Endothelial cell of umbilical vein (primary cell): ENCODE data around the gene EEFSEC. TPM values are rescaled to one million over a fixed set of nuclear protein-coding genes. Genes with fewer than 3 reads are reported as not detected.
A peak's percentile ranks its signal among the peaks of the same experiment; 100 is the strongest.

Experiments used
- BruUV-seq: library from RNA; stranded (reverse); fragments of 400-500 nt; replicated peaks from 2 replicates; lab custom pipeline; 2021; lab: Mats Ljungman, UMichigan
- CTCF ChIA-PET: fragments of 300-600, 350-600 bp; sonication (Branson Sonifier 250); formaldehyde crosslinking; loops from one replicate; lab custom pipeline; 2021; ENCODE audit warnings: antibody characterized with exemption, inconsistent platforms; lab: Charles Lee
- POLR2A ChIA-PET: fragments of 300-600, 350-600 bp; sonication (Branson Sonifier 250); formaldehyde crosslinking; loops from one replicate; lab custom pipeline; 2021; ENCODE audit warnings: antibody characterized with exemption, inconsistent platforms; lab: Charles Lee
- DNase-seq: peaks from one replicate; pipeline ENCODE4 v3.0.0-alpha.2; 2011; ENCODE audit warnings: low read depth, low spot score
- FAIRE-seq: peaks from 2 replicates; lab custom pipeline; 2011; peaks lifted over from hg19 to GRCh38; lab: Jason Lieb, UNC
- H2AFZ ChIP-seq: 2 replicates; pipeline ENCODE4 v1.6.0; 2012; ENCODE audit warnings: low read depth, low read length, control low read depth, inconsistent platforms
- H3K27ac ChIP-seq: 2 replicates; pipeline ENCODE4 v1.5.1; 2011; ENCODE audit warnings: low read depth, mild to moderate bottlenecking, control low read depth, low read length, moderate library complexity; ENCODE audit not compliant: insufficient read depth
- H3K27me3 ChIP-seq, 2 experiments: 2 replicates each; pipeline versions ENCODE4 v1.6.0 to v1.6.1; 2011; ENCODE audit warnings: low read length in 2 of 2, mixed read lengths in 1 of 2; ENCODE audit not compliant: control insufficient read depth in 2 of 2, insufficient read depth in 2 of 2
- H3K36me3 ChIP-seq, 2 experiments: 2 replicates in 1 of 2; 3 replicates in 1 of 2; pipeline ENCODE4 v1.5.1; 2011; ENCODE audit warnings: low read length in 2 of 2, mild to moderate bottlenecking in 1 of 2, moderate library complexity in 1 of 2; ENCODE audit not compliant: control insufficient read depth in 2 of 2, insufficient read depth in 2 of 2; ENCODE audit errors: extremely low read depth in 1 of 2
- H3K4me1 ChIP-seq: 3 replicates; pipeline ENCODE4 v1.5.1; 2011; ENCODE audit warnings: mild to moderate bottlenecking, low read length; ENCODE audit not compliant: control insufficient read depth, insufficient read depth; ENCODE audit errors: extremely low read depth
- H3K4me2 ChIP-seq: 2 replicates; pipeline ENCODE4 v1.6.1; 2011; ENCODE audit warnings: low read length, control low read depth, mixed read lengths; ENCODE audit not compliant: insufficient read depth
- H3K4me3 ChIP-seq, 3 experiments: fragments of 200-600 bp in 1 of 3; sonication (generic), shearing (Covaris generic) in 1 of 3; replicated peaks in 1 of 3; 2 replicates each; pipeline ENCODE4 v1.5.1; 2011 to 2016; ENCODE audit warnings: control low read depth in 3 of 3, low read length in 3 of 3, mild to moderate bottlenecking in 2 of 3, inconsistent platforms in 1 of 3, low read depth in 1 of 3, moderate library complexity in 1 of 3; ENCODE audit not compliant: insufficient read depth in 1 of 3
- H3K79me2 ChIP-seq: 2 replicates; pipeline ENCODE4 v1.6.0; 2012; ENCODE audit warnings: low read length, inconsistent platforms; ENCODE audit not compliant: control insufficient read depth, insufficient read depth
- H3K9ac ChIP-seq: replicated peaks from 2 replicates; pipeline ENCODE3; 2011; ENCODE audit warnings: low read length, control low read depth; ENCODE audit not compliant: insufficient read depth; ENCODE audit errors: extremely low read depth
- H3K9me1 ChIP-seq: replicated peaks from 3 replicates; pipeline ENCODE4 v1.6.0; 2011; ENCODE audit warnings: mild to moderate bottlenecking, low read length; ENCODE audit not compliant: control insufficient read depth, insufficient read depth; ENCODE audit errors: extremely low read depth
- H3K9me3 ChIP-seq: replicated peaks from 2 replicates; pipeline ENCODE4 v1.5.1; 2012; ENCODE audit warnings: low read length, inconsistent platforms; ENCODE audit not compliant: control insufficient read depth, insufficient read depth
- H4K20me1 ChIP-seq: replicated peaks from 2 replicates; pipeline ENCODE3; 2011; ENCODE audit warnings: mild to moderate bottlenecking, low read length; ENCODE audit not compliant: control insufficient read depth, insufficient read depth; ENCODE audit errors: extremely low read depth
- CTCF ChIP-seq, 2 donors: IDR thresholded peaks; 1 replicate in 1 of 2; 2 replicates in 1 of 2; pipeline ENCODE4 v1.5.1; 2011; ENCODE audit warnings: low read length in 2 of 2, mild to moderate bottlenecking in 2 of 2, moderate library complexity in 2 of 2, control low read depth in 1 of 2, inconsistent platforms in 1 of 2, low read depth in 1 of 2; ENCODE audit not compliant: insufficient read depth in 1 of 2; ENCODE audit errors: extremely low read depth in 1 of 2
- EZH2 ChIP-seq: IDR thresholded peaks from 2 replicates; pipeline ENCODE4 v1.6.1; 2012; ENCODE audit warnings: borderline replicate concordance, low read depth, mild to moderate bottlenecking, moderate library complexity, low read length, inconsistent platforms; ENCODE audit not compliant: severe bottlenecking
- FOS ChIP-seq: IDR thresholded peaks from 2 replicates; pipeline ENCODE4 v1.6.1; 2011; ENCODE audit warnings: mild to moderate bottlenecking, low read length, moderate library complexity, borderline replicate concordance; ENCODE audit not compliant: insufficient read depth
- GATA2 ChIP-seq: IDR thresholded peaks from 2 replicates; pipeline ENCODE4 v1.7.0; 2011; ENCODE audit warnings: low read depth, mild to moderate bottlenecking, moderate library complexity, mixed read lengths, low read length; ENCODE audit not compliant: insufficient read length, insufficient read depth
- JUN ChIP-seq: IDR thresholded peaks from 2 replicates; pipeline ENCODE4 v1.6.1; 2011; ENCODE audit warnings: borderline replicate concordance, low read depth; ENCODE audit not compliant: insufficient read length, insufficient read depth
- MAX ChIP-seq: IDR thresholded peaks from 2 replicates; pipeline ENCODE4 v1.6.1; 2011; ENCODE audit not compliant: insufficient read depth, insufficient read length
- MYC ChIP-seq: IDR thresholded peaks from one replicate; pipeline ENCODE4 v1.6.1; 2011; ENCODE audit warnings: mild to moderate bottlenecking, low read depth, low read length
- POLR2A ChIP-seq: IDR thresholded peaks from 2 replicates; pipeline ENCODE4 v1.6.1; 2012; ENCODE audit warnings: low read depth, mild to moderate bottlenecking, control low read depth, low read length
- POLR2AphosphoS5 ChIP-seq: IDR thresholded peaks from 2 replicates; pipeline ENCODE4 v1.6.1; 2012; ENCODE audit warnings: low read depth, mild to moderate bottlenecking, control low read depth, low read length, moderate library complexity; ENCODE audit not compliant: insufficient read depth
- dilution Hi-C: fragments of 300-500 bp; cut with MboI; formaldehyde crosslinking; loops from one replicate; pipeline ENCODE4 v1.15.0; 2019; ENCODE audit warnings: low sequenced_read_pairs; ENCODE audit not compliant: extremely low pct_ligation_motif_present
- intact Hi-C: fragments of 100-400 bp; cut with micrococcal nuclease; formaldehyde crosslinking; loops from one replicate; pipeline ENCODE4 v1.10.0; 2022
- polyA plus RNA-seq, 4 experiments: library from polyadenylated mRNA; depleted of rRNA in 3 of 4; stranded (reverse) in 3 of 4; unstranded in 1 of 4; fragments of >200 nt; gene quantifications; 2 replicates each; pipeline versions ENCODE4 v1.2.1 to v1.2.3, GENCODE V29; 2011 to 2012; ENCODE audit warnings: missing spikeins in 1 of 4
- total RNA-seq: library from RNA; stranded (reverse); gene quantifications from 2 replicates; pipeline ENCODE4 v1.2.3, GENCODE V29; 2021

Gene EEFSEC
- total and polyA plus RNA-seq, 2 donors (not counting 3 experiments of a cell fraction or from before 2014, with no cell fraction given) = 13.1 to 14.5 TPM

- intact Hi-C loops (loop anchor here (1.0 kb wide), 1 partner anchor 40 kb away; no protein-coding TSS in a partner anchor), dilution Hi-C loops (no loop called here)
- FAIRE-seq = no peak
- Histone ChIP-seq H4K20me1 (no peaks in the 10 kb centered on the region), H3K4me2 (no peak overlapping the region), H3K36me3 (no peaks in the 10 kb centered on the region), H3K9me1 (no peaks in the 10 kb centered on the region), H3K9ac (no peak overlapping the region), H3K4me3 (no peak overlapping the region), H3K27me3 (no peaks in the 10 kb centered on the region), H3K27ac (no peak overlapping the region), H2AFZ (no peak overlapping the region), H3K9me3 (no peaks in the 10 kb centered on the region), H3K79me2 (no peaks in the 10 kb centered on the region), H3K4me1 (peaks cover 15% of the 10 kb centered on the region)
- ChIA-PET POLR2A (no interaction called here), CTCF (no interaction called here)
- no TSS peak for BruUV-seq
- no peak for TF ChIP-seq CTCF (IDR thresholded peaks at IDR 0.05; ENCODE audit: extremely low read depth in 1 of 2, insufficient read depth in 1 of 2, low read depth in 1 of 2, low read length in 2 of 2)
- TF ChIP-seq MAX = no peak
- no peak for TF ChIP-seq FOS
- TF ChIP-seq JUN = no peak
- TF ChIP-seq EZH2 = no peak
- TF ChIP-seq POLR2A = no peak
- TF ChIP-seq MYC = no peak
- no peak for TF ChIP-seq GATA2
- no peak for TF ChIP-seq POLR2AphosphoS5
- DNase-seq = peak; percentile 29
Observed at GRCh38 chr3:128348805-128349531, 195.7 kb downstream of the EEFSEC start.
